IMR-90 (cell line): ENCODE measurements around the gene DENND1A.

Experiments used
- BHLHE40 ChIP-seq: fragments of 150-350 bp; IDR thresholded peaks from 2 replicates; pipeline ENCODE4 v1.6.1; 2016; ENCODE audit warnings: mild to moderate bottlenecking, low read depth, low read length
- CEBPB ChIP-seq: IDR thresholded peaks from 2 replicates; pipeline ENCODE4 v1.6.1; 2012; ENCODE audit warnings: low read depth, low read length, improper control_type of control experiment
- ELK1 ChIP-seq: fragments of 150-350 bp; IDR thresholded peaks from 2 replicates; pipeline ENCODE4 v1.6.1; 2016; ENCODE audit warnings: low read depth, mild to moderate bottlenecking, low read length, moderate library complexity, borderline replicate concordance
- FOS ChIP-seq: fragments of 150-350 bp; IDR thresholded peaks from 2 replicates; pipeline ENCODE4 v1.6.1; 2016; ENCODE audit warnings: low read depth, low read length
- MXI1 ChIP-seq: IDR thresholded peaks from 2 replicates; pipeline ENCODE4 v1.6.1; 2012; ENCODE audit warnings: low read depth, mild to moderate bottlenecking, low read length, moderate library complexity, borderline replicate concordance
- POLR2A ChIP-seq: IDR thresholded peaks from 2 replicates; pipeline ENCODE4 v1.6.1; 2012; ENCODE audit warnings: mild to moderate bottlenecking, low read depth, low read length
- RAD21 ChIP-seq: IDR thresholded peaks from 2 replicates; pipeline ENCODE4 v1.6.1; 2012; ENCODE audit warnings: low read length, improper control_type of control experiment
- TF ChIP-seq, protein P1 (sequence below): conservative IDR thresholded peaks from 2 replicates; pipeline ENCODE4 v1.5.1; 2012; ENCODE audit warnings: mild to moderate bottlenecking, low read depth, low read length, improper control_type of control experiment

DNA sequence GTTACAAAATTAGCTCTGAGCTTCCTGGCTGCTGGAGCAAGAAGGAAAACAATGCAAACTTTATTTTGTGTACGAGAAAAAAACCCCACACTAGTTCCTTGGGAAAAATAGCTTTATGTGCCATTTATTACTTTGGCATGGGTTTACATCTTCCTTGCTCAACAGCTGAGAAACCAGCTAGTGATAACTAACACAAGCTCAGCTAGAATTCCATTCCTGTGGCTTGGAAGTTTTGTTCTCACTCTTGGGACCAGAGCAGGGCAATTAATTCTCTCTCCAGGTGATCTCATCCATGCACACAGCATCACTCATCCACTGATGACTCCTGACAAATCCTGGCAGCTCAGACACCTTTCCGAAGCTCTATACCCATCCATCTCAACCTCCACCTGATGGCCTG is 469.8 kb downstream of the DENND1A start:
- TF ChIP-seq CEBPB = no peak
- TF ChIP-seq, protein P1, sequence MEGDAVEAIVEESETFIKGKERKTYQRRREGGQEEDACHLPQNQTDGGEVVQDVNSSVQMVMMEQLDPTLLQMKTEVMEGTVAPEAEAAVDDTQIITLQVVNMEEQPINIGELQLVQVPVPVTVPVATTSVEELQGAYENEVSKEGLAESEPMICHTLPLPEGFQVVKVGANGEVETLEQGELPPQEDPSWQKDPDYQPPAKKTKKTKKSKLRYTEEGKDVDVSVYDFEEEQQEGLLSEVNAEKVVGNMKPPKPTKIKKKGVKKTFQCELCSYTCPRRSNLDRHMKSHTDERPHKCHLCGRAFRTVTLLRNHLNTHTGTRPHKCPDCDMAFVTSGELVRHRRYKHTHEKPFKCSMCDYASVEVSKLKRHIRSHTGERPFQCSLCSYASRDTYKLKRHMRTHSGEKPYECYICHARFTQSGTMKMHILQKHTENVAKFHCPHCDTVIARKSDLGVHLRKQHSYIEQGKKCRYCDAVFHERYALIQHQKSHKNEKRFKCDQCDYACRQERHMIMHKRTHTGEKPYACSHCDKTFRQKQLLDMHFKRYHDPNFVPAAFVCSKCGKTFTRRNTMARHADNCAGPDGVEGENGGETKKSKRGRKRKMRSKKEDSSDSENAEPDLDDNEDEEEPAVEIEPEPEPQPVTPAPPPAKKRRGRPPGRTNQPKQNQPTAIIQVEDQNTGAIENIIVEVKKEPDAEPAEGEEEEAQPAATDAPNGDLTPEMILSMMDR = no peak
- no peak for TF ChIP-seq MXI1
- no peak for TF ChIP-seq POLR2A
- no peak for TF ChIP-seq ELK1
- no peak for TF ChIP-seq FOS
- no peak for TF ChIP-seq BHLHE40
- no peak for TF ChIP-seq RAD21
